HG02981 (cell line): ENCODE measurements around the gene CHST8.
"Not testable (repeated sequence)": the region's sequence is repeated elsewhere in the genome, so short reads cannot be mapped to it uniquely, and the experiment has no call there.

Source experiments
- ATAC-seq: cut with Tn5 transposase; IDR thresholded peaks from one replicate; pipeline ENCODE4 v1.9.1; 2021; ENCODE audit warnings: mild to moderate bottlenecking, moderate library complexity; ENCODE audit not compliant: unreplicated experiment

The CHST8 gene

GRCh38 chr19:33616857-33617256 is 4.9 kb upstream of the CHST8 start:
- ATAC-seq, result no peak

GRCh38 chr19:33618363-33618762 is 3.4 kb upstream of the CHST8 start:
- ATAC-seq, result not testable (repeated sequence)

GRCh38 chr19:33618884-33619283 is 2.9 kb upstream of the CHST8 start:
- ATAC-seq, result no peak

- no peak for ATAC-seq
Measured at GRCh38 chr19:33620611-33621010, 1.1 kb upstream of the CHST8 start.

GRCh38 chr19:33621065-33621785 is 528 bp upstream of the CHST8 start:
- no peak for ATAC-seq

- no peak for ATAC-seq
Measured at GRCh38 chr19:33622505-33622808, 704 bp downstream of the CHST8 start.

- ATAC-seq, result no peak
Measured at GRCh38 chr19:33622809-33623511, 1.2 kb downstream of the CHST8 start.

GRCh38 chr19:33624586-33624985 is 2.8 kb downstream of the CHST8 start:
- ATAC-seq, result no peak

GRCh38 chr19:33627526-33627925 is 5.8 kb downstream of the CHST8 start:
- no peak for ATAC-seq

- ATAC-seq, result no peak
Measured at GRCh38 chr19:33627962-33628839, 6.4 kb downstream of the CHST8 start.

GRCh38 chr19:33628921-33629825 is 7.4 kb downstream of the CHST8 start:
- no peak for ATAC-seq

- no peak for ATAC-seq
Measured at GRCh38 chr19:33629826-33630375, 8.1 kb downstream of the CHST8 start.

- ATAC-seq, result no peak
Measured at GRCh38 chr19:33630880-33631608, 9.3 kb downstream of the CHST8 start.

GRCh38 chr19:33631609-33631973 is 9.8 kb downstream of the CHST8 start:
- ATAC-seq, result no peak

- ATAC-seq, result no peak
Measured at GRCh38 chr19:33634361-33635091, 12.8 kb downstream of the CHST8 start.

GRCh38 chr19:33638167-33639034 is 16.6 kb downstream of the CHST8 start:
- no peak for ATAC-seq

GRCh38 chr19:33639035-33639681 is 17.4 kb downstream of the CHST8 start:
- ATAC-seq, result no peak

GRCh38 chr19:33640773-33641172 is 19.0 kb downstream of the CHST8 start:
- no peak for ATAC-seq
